Kidney epithelial cell (primary cell): ENCODE results near the gene HOXC11. TPM values are rescaled to one million over a fixed set of nuclear protein-coding genes. Genes with fewer than 3 reads are reported as not detected.

Source experiments
- DNase-seq: peaks from one replicate; pipeline ENCODE4 v3.0.0-alpha.2; 2010; ENCODE audit warnings: low read depth
- H3K27me3 ChIP-seq: 2 replicates; pipeline ENCODE4 v1.6.0; 2011; ENCODE audit warnings: low read length; ENCODE audit not compliant: control insufficient read depth, insufficient read depth
- H3K36me3 ChIP-seq: 2 replicates; pipeline ENCODE4 v1.5.1; 2011; ENCODE audit warnings: low read length; ENCODE audit not compliant: control insufficient read depth, insufficient read depth
- H3K4me3 ChIP-seq: 2 replicates; pipeline ENCODE4 v1.5.1; 2011; ENCODE audit warnings: low read depth, mild to moderate bottlenecking, control low read depth, low read length
- total RNA-seq: library from RNA; depleted of rRNA; stranded (reverse); fragments of >200 nt; gene quantifications from 2 replicates; pipeline ENCODE4 v1.2.3, GENCODE V29; 2015
- TF ChIP-seq, protein P1 (sequence below): IDR thresholded peaks from 2 replicates; pipeline ENCODE4 v1.5.1; 2011; ENCODE audit warnings: mild to moderate bottlenecking, moderate library complexity, low read length, control low read depth, inconsistent platforms; ENCODE audit not compliant: insufficient read depth, poor library complexity, severe bottlenecking

The HOXC11 gene
- total RNA-seq, 1 donor from 2014 or later: 0.58 TPM

DNA sequence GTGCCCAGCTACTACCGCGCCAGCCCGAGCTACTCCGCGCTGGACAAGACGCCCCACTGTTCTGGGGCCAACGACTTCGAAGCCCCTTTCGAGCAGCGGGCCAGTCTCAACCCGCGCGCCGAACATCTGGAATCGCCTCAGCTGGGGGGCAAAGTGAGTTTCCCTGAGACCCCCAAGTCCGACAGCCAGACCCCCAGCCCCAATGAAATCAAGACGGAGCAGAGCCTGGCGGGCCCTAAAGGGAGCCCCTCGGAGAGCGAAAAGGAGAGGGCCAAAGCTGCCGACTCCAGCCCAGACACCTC is 12.7 kb downstream of the HOXC11 start:
- H3K27me3 ChIP-seq: peaks cover 39% of the 10 kb centered on the region
- H3K36me3 ChIP-seq: no peaks in the 10 kb centered on the region
- TF ChIP-seq, protein P1, sequence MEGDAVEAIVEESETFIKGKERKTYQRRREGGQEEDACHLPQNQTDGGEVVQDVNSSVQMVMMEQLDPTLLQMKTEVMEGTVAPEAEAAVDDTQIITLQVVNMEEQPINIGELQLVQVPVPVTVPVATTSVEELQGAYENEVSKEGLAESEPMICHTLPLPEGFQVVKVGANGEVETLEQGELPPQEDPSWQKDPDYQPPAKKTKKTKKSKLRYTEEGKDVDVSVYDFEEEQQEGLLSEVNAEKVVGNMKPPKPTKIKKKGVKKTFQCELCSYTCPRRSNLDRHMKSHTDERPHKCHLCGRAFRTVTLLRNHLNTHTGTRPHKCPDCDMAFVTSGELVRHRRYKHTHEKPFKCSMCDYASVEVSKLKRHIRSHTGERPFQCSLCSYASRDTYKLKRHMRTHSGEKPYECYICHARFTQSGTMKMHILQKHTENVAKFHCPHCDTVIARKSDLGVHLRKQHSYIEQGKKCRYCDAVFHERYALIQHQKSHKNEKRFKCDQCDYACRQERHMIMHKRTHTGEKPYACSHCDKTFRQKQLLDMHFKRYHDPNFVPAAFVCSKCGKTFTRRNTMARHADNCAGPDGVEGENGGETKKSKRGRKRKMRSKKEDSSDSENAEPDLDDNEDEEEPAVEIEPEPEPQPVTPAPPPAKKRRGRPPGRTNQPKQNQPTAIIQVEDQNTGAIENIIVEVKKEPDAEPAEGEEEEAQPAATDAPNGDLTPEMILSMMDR: no peak
- peak overlapping the region; percentile 60 for H3K4me3 ChIP-seq
- no peak for DNase-seq

DNA sequence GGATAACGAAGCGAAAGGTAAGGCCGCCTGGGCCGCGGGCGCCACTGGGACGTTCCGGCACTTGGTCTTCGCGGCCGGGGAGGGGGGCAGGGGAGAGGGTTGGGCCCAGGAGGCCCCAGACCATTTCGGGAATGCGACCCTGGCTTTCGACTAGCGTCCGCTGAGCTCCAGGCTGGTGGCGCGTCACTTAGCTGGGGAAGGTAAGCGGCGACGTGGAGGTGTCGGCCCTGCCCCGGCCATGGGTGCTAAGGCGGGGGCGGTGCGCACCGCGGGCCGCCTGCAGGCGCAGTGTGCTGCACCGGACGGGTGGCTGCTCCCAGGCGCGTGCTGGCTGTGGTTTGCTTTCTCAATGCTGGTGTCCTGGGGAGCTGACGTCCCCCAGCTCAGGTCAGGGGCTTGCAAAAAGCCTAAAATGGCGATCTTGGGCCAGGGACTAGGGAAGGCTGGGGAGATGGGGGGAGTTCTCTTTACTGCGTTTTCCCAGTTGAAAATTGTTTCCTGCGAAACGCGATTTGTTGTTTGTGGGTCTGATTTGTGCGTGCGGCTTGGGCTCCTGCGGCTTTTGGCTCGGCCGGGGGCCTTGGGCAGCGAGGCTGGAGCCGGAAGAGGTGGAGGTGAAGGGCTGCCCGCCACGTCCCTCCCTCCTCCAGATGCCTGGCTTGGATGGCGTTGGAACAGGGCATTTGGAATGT is 13.2 kb downstream of the HOXC11 start:
- Histone ChIP-seq H3K36me3 (no peaks in the 10 kb centered on the region), H3K4me3 (peak overlapping the region; percentile 60), H3K27me3 (peaks cover 44% of the 10 kb centered on the region)
- TF ChIP-seq, protein P1: no peak
- no peak for DNase-seq

DNA sequence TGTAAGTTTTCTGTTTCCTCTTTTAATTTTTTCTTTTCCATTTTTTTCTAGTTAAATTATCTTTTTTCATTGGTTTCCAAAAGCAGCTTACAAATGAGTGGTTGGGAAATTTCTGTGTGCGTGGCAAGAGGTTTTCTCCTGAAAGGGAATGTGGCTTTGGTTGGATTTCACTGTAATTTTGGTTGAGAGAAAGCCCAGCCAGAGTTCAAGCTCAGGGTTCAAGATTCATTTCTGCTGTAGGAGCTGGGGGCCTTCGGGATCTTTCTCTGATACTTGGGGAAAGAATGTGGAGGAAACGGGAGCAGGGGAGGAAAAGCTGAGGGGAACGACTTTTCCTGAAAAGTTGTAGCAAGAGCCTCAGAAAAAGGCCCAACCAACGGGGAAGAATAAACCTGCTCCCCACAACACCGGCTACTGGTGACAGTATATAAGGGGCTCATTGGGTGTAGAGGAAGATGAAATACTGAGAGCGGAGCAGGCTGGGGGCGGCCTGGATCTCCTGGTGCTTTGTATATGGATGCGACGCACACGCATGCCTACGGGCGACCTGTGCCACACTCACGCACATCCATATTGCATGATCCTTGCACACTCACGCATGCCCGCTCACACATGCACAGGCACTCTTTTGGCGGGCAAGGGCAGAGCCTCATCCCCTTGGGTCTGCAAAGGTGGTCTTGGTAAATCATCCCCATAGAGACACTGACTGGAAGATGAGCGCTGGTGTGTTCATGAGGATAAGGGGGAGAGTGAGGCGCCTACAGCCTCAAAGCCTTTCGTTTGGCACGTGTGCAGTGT is 14.0 kb downstream of the HOXC11 start:
- H3K4me3 ChIP-seq: peak overlapping the region; percentile 60
- DNase-seq: no peak
- TF ChIP-seq, protein P1: no peak
- no peaks in the 10 kb centered on the region for H3K36me3 ChIP-seq
- peaks cover 46% of the 10 kb centered on the region for H3K27me3 ChIP-seq

DNA sequence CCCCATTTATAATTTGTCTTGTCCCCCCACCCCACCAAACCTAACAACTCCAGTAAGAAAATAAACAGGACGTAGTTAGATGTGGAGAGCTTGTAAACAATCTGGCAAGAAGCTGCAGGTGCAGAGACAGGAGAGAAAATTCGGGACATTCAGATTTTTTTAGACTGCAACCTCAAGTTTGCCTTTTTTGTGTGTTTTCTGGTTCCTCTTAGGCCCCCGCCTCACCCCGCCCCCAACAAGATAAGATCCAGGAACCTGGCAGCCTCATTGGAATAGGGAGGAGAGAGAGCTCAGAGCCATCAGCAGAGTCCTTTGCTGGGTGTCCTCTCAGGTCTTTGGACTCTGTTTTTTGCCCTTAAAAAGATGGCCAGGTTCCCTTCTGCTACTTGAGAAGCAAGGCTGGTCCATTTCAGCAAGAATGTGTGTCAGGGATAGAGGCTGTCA is 14.9 kb downstream of the HOXC11 start:
- Histone ChIP-seq H3K36me3 (no peaks in the 10 kb centered on the region), H3K4me3 (no peak overlapping the region), H3K27me3 (peaks cover 44% of the 10 kb centered on the region)
- no peak for DNase-seq
- TF ChIP-seq, protein P1: no peak

DNA sequence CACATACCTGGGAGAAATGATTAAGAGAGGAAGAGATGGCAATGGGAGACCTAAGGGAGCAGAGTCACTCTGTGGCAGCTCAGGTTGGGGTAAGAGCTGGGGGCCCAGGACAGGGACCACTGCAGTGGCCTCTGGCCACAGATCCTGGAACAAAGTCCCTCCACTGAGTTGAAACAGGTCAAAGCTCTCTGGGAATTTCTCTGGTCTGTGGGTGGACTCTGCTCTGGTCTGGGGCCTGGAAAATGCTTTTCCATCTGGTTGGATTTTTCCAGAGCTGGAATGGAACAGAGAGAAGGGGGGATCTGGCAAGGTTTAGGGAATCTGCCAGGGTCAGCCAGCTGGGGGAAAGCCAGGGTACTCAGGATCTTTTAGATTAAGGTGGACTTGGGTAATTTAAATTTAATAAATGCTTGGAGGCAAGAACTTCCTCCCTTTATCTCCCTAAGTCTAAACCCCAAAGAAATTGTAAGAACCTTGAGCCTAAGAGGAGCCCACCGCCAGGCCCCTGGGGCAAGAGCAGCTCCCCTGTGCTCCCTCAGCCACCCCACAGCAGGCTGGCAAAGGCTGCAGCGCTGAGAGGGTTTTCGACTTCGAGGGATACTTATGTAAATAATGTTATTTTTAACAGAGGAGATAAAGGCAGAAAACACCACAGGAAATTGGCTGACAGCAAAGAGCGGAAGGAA is 15.8 kb downstream of the HOXC11 start:
- no peak overlapping the region for H3K4me3 ChIP-seq
- no peaks in the 10 kb centered on the region for H3K36me3 ChIP-seq
- TF ChIP-seq, protein P1: no peak
- DNase-seq: no peak
- H3K27me3 ChIP-seq: peaks cover 42% of the 10 kb centered on the region
